Ishikawa (cell line): ENCODE data around the gene TUBA4A.

ENCODE experiments used
- CEBPB ChIP-seq: IDR thresholded peaks from 2 replicates; pipeline ENCODE4 v1.6.1; 2012
- CREB1 ChIP-seq: IDR thresholded peaks from 2 replicates; pipeline ENCODE4 v1.6.1; 2012; ENCODE audit warnings: low read depth
- EGR1 ChIP-seq: IDR thresholded peaks from 2 replicates; pipeline ENCODE4 v1.6.1; 2012
- EP300 ChIP-seq: IDR thresholded peaks from 2 replicates; pipeline ENCODE4 v1.6.1; 2012; ENCODE audit warnings: borderline replicate concordance
- FOXM1 ChIP-seq: IDR thresholded peaks from 2 replicates; pipeline ENCODE4 v1.6.1; 2012; ENCODE audit warnings: low read depth, borderline replicate concordance
- NFIC ChIP-seq: IDR thresholded peaks from 2 replicates; pipeline ENCODE4 v1.6.1; 2012
- RAD21 ChIP-seq: IDR thresholded peaks from 2 replicates; pipeline ENCODE4 v1.6.1; 2012; ENCODE audit warnings: low read depth
- TAF1 ChIP-seq: IDR thresholded peaks from 2 replicates; pipeline ENCODE4 v1.6.1; 2012; ENCODE audit warnings: low read depth, mild to moderate bottlenecking
- TCF12 ChIP-seq: IDR thresholded peaks from 2 replicates; pipeline ENCODE4 v1.6.1; 2012; ENCODE audit warnings: low read depth
- TEAD4 ChIP-seq: IDR thresholded peaks from 2 replicates; pipeline ENCODE4 v1.6.1; 2012
- YY1 ChIP-seq: IDR thresholded peaks from 2 replicates; pipeline ENCODE4 v1.6.1; 2012; ENCODE audit warnings: low read depth
- ZBTB7A ChIP-seq: IDR thresholded peaks from 2 replicates; pipeline ENCODE4 v1.6.1; 2012; ENCODE audit warnings: low read depth
- TF ChIP-seq, protein P1 (sequence below): IDR thresholded peaks from 2 replicates; pipeline ENCODE4 v1.6.1; 2012
- TF ChIP-seq, protein P2 (sequence below): IDR thresholded peaks from 2 replicates; pipeline ENCODE4 v1.6.1; 2012; ENCODE audit warnings: low read depth, mild to moderate bottlenecking
- TF ChIP-seq, protein P3 (sequence below): IDR thresholded peaks from 2 replicates; pipeline ENCODE4 v1.6.1; 2012

The TUBA4A gene

DNA sequence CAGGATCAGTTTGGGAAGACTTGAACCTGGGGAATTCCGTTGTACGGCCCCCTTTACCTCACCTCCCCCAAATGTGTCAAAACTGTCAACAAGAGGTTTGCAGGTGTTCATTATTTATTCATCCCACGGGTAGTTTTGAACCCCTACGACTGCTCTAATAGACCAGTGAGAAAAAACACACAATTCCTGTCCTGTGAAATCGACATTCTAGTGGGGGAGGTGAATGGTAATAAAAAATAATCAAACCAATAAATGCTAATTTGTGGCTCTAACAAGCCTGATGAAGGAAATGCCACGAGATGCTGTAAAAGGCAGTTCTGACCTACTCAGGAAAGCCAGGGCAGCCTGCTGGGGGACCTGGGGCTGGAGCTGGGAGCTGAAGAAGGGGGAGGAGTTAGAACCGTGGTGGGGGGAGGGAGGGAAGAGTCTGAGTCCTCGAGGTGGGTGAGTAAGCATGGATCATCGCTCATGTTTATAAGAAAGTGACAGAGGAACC, 25.0 kb upstream of the TUBA4A start:
- TF ChIP-seq EGR1, result no peak

DNA sequence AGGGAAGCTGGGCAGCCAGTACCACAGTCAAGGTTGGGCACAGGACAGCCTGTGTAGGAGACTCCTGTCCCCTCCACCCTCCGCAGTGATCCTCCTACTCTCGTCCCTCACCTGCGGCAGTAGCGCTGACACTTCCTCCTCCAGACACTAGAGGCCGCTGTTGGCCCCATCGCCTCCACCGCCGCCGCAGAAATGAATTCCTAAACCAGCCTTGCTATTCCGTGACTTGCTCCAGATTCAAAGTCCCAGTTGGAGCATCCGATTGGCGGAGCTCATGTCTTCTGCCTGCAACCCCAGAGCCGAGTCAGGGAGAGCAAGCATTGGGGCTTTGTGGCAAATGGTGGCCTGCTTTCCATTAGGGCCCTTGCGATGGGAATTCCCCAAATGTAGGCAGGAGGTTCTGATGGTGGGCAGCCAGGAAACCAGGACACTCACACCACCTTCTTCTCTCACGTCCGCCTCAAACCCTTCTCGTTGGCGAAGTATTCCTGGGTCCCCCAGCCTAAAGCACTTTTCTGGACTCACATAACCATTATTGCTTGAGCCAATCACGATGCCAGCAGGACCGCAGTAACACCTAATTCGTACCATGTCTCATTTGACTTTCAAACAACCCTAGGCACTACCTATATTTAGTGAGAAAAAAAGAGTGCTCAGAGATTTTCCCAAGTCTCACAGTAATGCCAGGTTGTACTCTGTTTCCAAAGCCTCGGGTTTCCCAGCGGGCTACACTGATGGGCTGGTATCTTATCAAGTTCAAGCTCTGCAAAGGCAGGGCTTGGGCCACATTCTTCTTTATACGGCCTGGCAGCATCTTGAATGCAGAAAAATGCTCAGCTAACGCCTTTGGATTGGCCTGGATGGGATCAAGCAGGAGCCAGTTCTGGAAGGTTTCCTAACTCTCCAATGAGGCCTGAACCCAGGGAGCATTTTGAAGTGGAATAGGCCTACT, 24.3 kb upstream of the TUBA4A start:
- TF ChIP-seq, protein P1, sequence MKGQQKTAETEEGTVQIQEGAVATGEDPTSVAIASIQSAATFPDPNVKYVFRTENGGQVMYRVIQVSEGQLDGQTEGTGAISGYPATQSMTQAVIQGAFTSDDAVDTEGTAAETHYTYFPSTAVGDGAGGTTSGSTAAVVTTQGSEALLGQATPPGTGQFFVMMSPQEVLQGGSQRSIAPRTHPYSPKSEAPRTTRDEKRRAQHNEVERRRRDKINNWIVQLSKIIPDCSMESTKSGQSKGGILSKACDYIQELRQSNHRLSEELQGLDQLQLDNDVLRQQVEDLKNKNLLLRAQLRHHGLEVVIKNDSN, result no peak
- TF ChIP-seq RAD21 (peak; percentile 82), EP300 (0 out of 2 replicates have a peak, but pooled peaks have one; percentile 20), TAF1 (no peak), FOXM1 (no peak), TEAD4 (no peak), TCF12 (no peak), CREB1 (no peak), YY1 (no peak), NFIC (no peak)
- TF ChIP-seq, protein P2, sequence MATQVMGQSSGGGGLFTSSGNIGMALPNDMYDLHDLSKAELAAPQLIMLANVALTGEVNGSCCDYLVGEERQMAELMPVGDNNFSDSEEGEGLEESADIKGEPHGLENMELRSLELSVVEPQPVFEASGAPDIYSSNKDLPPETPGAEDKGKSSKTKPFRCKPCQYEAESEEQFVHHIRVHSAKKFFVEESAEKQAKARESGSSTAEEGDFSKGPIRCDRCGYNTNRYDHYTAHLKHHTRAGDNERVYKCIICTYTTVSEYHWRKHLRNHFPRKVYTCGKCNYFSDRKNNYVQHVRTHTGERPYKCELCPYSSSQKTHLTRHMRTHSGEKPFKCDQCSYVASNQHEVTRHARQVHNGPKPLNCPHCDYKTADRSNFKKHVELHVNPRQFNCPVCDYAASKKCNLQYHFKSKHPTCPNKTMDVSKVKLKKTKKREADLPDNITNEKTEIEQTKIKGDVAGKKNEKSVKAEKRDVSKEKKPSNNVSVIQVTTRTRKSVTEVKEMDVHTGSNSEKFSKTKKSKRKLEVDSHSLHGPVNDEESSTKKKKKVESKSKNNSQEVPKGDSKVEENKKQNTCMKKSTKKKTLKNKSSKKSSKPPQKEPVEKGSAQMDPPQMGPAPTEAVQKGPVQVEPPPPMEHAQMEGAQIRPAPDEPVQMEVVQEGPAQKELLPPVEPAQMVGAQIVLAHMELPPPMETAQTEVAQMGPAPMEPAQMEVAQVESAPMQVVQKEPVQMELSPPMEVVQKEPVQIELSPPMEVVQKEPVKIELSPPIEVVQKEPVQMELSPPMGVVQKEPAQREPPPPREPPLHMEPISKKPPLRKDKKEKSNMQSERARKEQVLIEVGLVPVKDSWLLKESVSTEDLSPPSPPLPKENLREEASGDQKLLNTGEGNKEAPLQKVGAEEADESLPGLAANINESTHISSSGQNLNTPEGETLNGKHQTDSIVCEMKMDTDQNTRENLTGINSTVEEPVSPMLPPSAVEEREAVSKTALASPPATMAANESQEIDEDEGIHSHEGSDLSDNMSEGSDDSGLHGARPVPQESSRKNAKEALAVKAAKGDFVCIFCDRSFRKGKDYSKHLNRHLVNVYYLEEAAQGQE, result no peak
- TF ChIP-seq, protein P3, sequence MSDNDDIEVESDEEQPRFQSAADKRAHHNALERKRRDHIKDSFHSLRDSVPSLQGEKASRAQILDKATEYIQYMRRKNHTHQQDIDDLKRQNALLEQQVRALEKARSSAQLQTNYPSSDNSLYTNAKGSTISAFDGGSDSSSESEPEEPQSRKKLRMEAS, result no peak

DNA sequence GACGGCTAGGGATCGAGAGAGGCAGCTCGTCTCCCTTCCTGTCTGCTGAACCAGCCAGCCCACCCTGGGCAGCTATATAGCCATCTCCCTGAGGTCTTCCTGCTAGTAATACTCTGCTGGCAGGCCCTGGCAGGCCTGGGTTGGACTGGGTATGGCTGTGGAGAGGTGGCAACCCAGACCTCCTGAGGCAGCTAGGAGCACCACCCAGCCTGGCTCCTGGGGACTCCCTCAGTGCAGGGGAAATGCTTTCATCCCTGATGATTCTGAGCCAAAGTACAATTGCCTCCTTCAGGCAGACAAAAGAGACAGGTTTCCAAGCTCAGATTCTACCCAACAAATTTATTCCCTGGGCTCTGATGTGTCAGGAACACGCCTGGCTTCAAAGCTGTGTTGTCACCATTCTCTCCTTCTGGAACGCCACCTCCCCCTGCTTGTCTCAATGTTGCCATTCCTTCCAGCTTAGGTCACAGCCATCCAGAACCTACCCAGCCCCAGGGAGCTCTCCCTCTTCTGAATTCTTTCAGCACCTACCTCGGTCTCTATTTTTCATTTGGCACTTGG, 20.7 kb upstream of the TUBA4A start:
- TF ChIP-seq YY1, result no peak
- TF ChIP-seq CEBPB, result peak; percentile 2; the same call in 1 of the 2 replicates
- TF ChIP-seq NFIC, result peak; percentile 68
- TF ChIP-seq FOXM1, result peak; percentile 64
- TF ChIP-seq EGR1, result no peak
- TF ChIP-seq TCF12, result peak; percentile 79
- TF ChIP-seq TEAD4, result peak; percentile 91
- no peak for TF ChIP-seq ZBTB7A
- TF ChIP-seq EP300, result peak; percentile 90
- TF ChIP-seq, protein P2, result no peak; the same call in 1 of the 2 replicates
- TF ChIP-seq, protein P3, result peak; percentile 47; the same call in 1 of the 2 replicates

DNA sequence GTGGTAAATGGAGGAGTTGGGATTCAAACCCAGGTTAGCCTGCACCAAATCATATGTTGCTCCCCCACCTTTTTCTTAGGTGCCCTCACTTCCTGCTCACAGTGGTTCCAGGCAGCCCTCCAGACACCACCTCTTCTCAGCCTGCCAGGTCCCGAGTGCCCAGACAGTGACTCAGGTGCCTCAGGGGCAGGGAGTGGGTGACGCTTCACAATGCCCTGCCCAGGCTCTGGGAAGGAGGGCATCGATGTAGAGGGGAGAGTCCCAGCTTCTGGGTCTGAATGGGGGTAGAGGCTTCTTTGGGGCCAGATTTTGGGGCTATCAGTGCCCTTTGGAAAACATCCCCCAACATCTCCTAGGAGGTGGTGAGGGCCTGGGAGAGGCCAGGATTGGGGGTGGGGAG, 20.2 kb upstream of the TUBA4A start:
- TF ChIP-seq CEBPB (no peak), ZBTB7A (no peak), YY1 (no peak), EP300 (peak; percentile 94), TCF12 (peak; percentile 88), CREB1 (no peak), RAD21 (no peak; the same call in 1 of the 2 replicates), TAF1 (no peak), TEAD4 (peak; percentile 81), EGR1 (no peak), NFIC (peak; percentile 82), FOXM1 (peak; percentile 76)
- TF ChIP-seq, protein P3, result no peak
- TF ChIP-seq, protein P2, result no peak
- TF ChIP-seq, protein P1, result no peak
